Stimulated activated CD8-positive, alpha-beta memory T cell treated with anti-CD3 and anti-CD28 coated beads, Interleukin-15, amount 100 ng/mL, for 1 hour (primary cell): Measurements from ENCODE around the gene NXF2B.
"Not testable (repeated sequence)": the region's sequence is repeated elsewhere in the genome, so short reads cannot be mapped to it uniquely, and the experiment has no call there.

Experiments used
- DNase-seq: peaks from one replicate; pipeline ENCODE4 v3.0.0-alpha.2; 2020; ENCODE audit warnings: low read depth

Gene NXF2B

GRCh38 chrX:102439908-102440307 lies at the start of gene NXF2B:
Gene NXF2B (minus strand): TSS chrX:102440008. CDS start chrX:102380036, 59,972 bp downstream.
- not testable (repeated sequence) for DNase-seq

DNA sequence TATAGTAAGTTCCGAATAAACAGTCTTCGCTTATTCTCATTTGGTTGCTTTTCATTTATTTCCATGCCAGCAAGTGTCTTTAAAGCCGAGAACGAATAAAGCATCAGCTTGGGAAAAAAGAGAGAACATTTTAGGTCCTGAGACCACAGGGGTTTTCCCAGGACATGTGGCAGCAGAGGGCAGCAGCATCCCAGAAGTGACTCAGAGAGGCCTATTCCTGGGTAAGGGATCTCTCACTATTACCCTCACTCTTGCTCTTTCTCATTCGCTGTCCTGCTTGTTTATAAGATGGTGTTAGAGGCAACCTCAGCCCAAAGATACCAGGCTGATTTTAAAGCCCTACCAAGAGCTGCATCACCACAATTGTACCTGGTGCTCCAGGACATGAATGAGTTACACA lies 39.0 kb upstream of the NXF2B start:
- not testable (repeated sequence) for DNase-seq

DNA sequence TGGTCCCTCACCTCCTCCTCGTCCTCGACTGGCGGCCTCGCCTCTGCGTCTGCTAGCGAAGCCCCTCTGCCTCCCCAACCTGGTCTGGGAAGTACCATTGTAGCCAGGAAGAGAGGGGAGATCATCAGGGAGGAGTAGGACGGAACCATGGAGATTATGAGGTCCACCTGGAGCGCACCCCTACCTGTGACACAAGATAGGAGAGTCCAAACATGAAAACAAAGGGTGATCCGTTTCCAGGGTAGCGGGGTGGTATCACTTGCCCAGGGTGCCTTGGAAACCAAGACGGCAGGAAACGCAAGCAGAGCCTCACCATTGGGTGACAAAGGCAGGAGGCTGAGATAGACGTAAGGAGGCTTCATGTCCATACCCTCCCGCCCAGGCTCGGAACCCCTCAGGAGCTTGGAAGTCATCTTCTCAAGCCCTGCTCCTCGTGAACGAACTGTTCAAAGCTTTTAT lies 32.0 kb upstream of the NXF2B start, which contains the start of gene TCP11X2:
Gene TCP11X2 (minus strand): TSS at position 51 of the 459 bp plus-strand sequence.
- not testable (repeated sequence) for DNase-seq

GRCh38 chrX:102470215-102470614 lies 30.4 kb upstream of the NXF2B start:
- not testable (repeated sequence) for DNase-seq

DNA sequence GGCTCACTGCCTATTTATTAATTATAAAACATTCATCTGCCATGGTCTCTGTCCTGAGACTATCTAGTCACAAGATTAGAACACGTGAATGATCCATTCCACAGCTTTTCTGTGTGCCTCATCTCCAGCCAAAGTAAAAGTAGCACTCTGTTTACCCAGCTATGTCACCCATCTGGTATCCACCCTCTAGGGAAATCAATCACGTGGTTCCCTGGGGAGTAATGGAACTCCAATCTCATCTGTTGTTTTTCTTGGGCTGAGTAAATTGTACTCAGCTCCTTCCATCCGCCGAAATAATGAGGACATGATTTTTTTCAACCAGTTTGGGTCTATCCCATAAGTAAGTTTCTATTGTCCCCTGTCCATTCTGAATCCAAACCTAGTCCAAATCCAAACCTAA lies 18.8 kb upstream of the NXF2B start:
- not testable (repeated sequence) for DNase-seq

GRCh38 chrX:102414493-102414892 lies 25.3 kb downstream of the NXF2B start:
- DNase-seq = not testable (repeated sequence)

DNA sequence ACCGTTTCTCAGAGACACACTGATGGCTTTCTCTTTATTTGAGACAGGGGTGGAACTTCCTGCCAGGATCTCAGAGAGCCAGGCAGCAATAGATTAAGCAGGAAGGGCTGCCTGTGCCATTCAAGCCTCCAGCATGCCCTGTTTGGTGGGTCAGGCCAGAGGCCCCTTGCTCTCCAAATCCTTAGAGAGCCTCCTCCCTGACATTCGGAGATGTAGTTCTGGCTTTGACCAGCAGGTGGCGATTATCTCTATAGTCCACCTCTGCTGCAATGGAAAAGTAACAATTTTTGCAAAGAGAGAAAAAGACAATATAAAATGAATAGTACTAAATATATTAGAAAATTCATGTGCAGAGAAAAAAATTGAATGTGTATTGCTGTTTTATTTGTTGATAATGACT lies 93.9 kb downstream of the NXF2B start:
- DNase-seq = peak; percentile 51

- no peak for DNase-seq
Measured at GRCh38 chrX:102341867-102342266, 97.9 kb downstream of the NXF2B start.

- DNase-seq = no peak
Measured at GRCh38 chrX:102339312-102340298, 100.2 kb downstream of the NXF2B start.

DNA sequence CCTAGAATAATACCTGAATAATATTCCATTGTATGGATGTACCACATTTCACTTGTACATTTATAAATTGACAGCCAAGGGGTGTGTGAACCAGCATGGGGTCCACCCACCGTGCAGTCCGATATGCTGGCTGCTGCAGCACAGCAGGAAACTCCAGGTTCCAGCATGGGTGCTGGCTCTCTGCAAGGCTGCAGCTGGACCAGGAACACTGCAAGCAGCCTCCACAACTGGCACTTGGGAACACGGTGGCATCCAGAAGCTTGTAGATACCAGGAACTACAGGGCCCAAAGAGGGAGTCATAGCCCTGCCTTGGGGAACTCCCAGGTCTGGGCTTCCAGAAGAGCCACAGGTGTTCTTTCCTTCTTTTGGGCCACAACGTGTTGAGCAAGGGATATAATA lies 101.6 kb downstream of the NXF2B start:
- DNase-seq = no peak
